ENCODE results near the gene PRKCE. TPM values are rescaled to one million over a fixed set of nuclear protein-coding genes. Genes with fewer than 3 reads are reported as not detected.
A peak's percentile ranks its signal among the peaks of the same experiment; 100 is the strongest.
"Not testable (repeated sequence)": the region's sequence is repeated elsewhere in the genome, so short reads cannot be mapped to it uniquely, and the experiment has no call there.

Gene PRKCE
- polyA plus RNA-seq, 3 donors = 1.3 to 7.7 (median 2.3) TPM

GRCh38 chr2:45889053-45889452 is 237.6 kb downstream of the PRKCE start:
- H3K9ac ChIP-seq (ENCODE audit: insufficient read depth, low read length, poor library complexity, severe bottlenecking) = no peak overlapping the region
- no peaks in the 10 kb centered on the region for H3K9me3 ChIP-seq (replicated peaks in 1 of 2; ENCODE audit: control insufficient read depth in 1 of 2, insufficient read depth in 1 of 2, low read length in 2 of 2)
- peaks cover 99 to 100% of the 10 kb centered on the region in 2 donors for H3K4me1 ChIP-seq (ENCODE audit: control insufficient read depth in 1 of 2, insufficient read depth in 2 of 2, low read length in 2 of 2)
- no peaks in the 10 kb centered on the region for H4K20me1 ChIP-seq (ENCODE audit: insufficient read depth, low read length)
- peaks cover 24% of the 10 kb centered on the region for H3K79me2 ChIP-seq (ENCODE audit: insufficient read depth, low read length)
- Mint-ChIP-seq H3K27me3 (ENCODE audit: low read depth in 3 of 3) (no peaks in the 10 kb centered on the region), H3K36me3 (peaks cover 0 to 2% of the 10 kb centered on the region in 2 donors), H3K9me3 (peaks cover 0 to 2% (median 0%) of the 10 kb centered on the region in 7 donors), H3K4me1 (peaks cover 94% of the 10 kb centered on the region), H3K4me3 (peak overlapping the region; percentile 55 to 59), H3K27ac (peak overlapping the region; percentile 90 to 99 (median 94))
- H3K27me3 ChIP-seq (ENCODE audit: control insufficient read depth in 2 of 2, insufficient read depth in 2 of 2, low read length in 2 of 2) = no peaks in the 10 kb centered on the region
- peak in 2 of 3 donors; percentile 38 to 40 for DNase-seq
- H3K4me3 ChIP-seq (replicated peaks in 1 of 3; ENCODE audit: low read depth in 2 of 3, low read length in 3 of 3) = peak overlapping the region in 1 of 3 experiments; percentile 67
- WGBS (ENCODE audit: insufficient coverage) = 8% methylated on average over 3 of the region's 8 CpGs
- peak overlapping the region; percentile 81 to 96 for H3K27ac ChIP-seq (ENCODE audit: low read depth in 1 of 2, low read length in 2 of 2)
- H2AFZ ChIP-seq (ENCODE audit: insufficient read depth, low read depth, low read length, poor library complexity, severe bottlenecking) = peak overlapping the region; percentile 12
- H3K36me3 ChIP-seq (replicated peaks in 1 of 2; ENCODE audit: control insufficient read depth in 1 of 2, insufficient read depth in 2 of 2, low read length in 2 of 2) = no peaks in the 10 kb centered on the region
- H3K4me2 ChIP-seq (replicated peaks; ENCODE audit: extremely low read depth, low read length, poor library complexity, severe bottlenecking) = peak overlapping the region; percentile 73
- no peak for TF ChIP-seq CTCF (IDR thresholded peaks at IDR 0.05)
- intact Hi-C loops (cut with micrococcal nuclease) = loop anchor here in 1 of 2 donors (5.0 kb wide), 1 partner anchor 48 kb away; no protein-coding TSS in a partner anchor

GRCh38 chr2:45889620-45890370 is 238.3 kb downstream of the PRKCE start:
- DNase-seq = peak; percentile 71 to 91 (median 79)
- Histone ChIP-seq H3K9ac (ENCODE audit: insufficient read depth, low read length, poor library complexity, severe bottlenecking) (peak overlapping the region; percentile 60), H3K79me2 (ENCODE audit: insufficient read depth, low read length) (peaks cover 24% of the 10 kb centered on the region), H3K36me3 (replicated peaks in 1 of 2; ENCODE audit: control insufficient read depth in 1 of 2, insufficient read depth in 2 of 2, low read length in 2 of 2) (no peaks in the 10 kb centered on the region), H3K4me3 (replicated peaks in 1 of 3; ENCODE audit: low read depth in 2 of 3, low read length in 3 of 3) (peak overlapping the region in 2 of 3 experiments; percentile 20 to 67), H3K9me3 (replicated peaks in 1 of 2; ENCODE audit: control insufficient read depth in 1 of 2, insufficient read depth in 1 of 2, low read length in 2 of 2) (no peaks in the 10 kb centered on the region), H3K4me1 (ENCODE audit: control insufficient read depth in 1 of 2, insufficient read depth in 2 of 2, low read length in 2 of 2) (peaks cover 97 to 100% of the 10 kb centered on the region in 2 donors), H3K27me3 (ENCODE audit: control insufficient read depth in 2 of 2, insufficient read depth in 2 of 2, low read length in 2 of 2) (no peaks in the 10 kb centered on the region), H3K4me2 (replicated peaks; ENCODE audit: extremely low read depth, low read length, poor library complexity, severe bottlenecking) (peak overlapping the region; percentile 73), H3K27ac (ENCODE audit: low read depth in 1 of 2, low read length in 2 of 2) (peak overlapping the region; percentile 85 to 96), H2AFZ (ENCODE audit: insufficient read depth, low read depth, low read length, poor library complexity, severe bottlenecking) (no peak overlapping the region), H4K20me1 (ENCODE audit: insufficient read depth, low read length) (no peaks in the 10 kb centered on the region)
- peaks cover 0 to 2% of the 10 kb centered on the region in 2 donors for H3K36me3 Mint-ChIP-seq
- peak overlapping the region; percentile 60 to 78 for H3K4me3 Mint-ChIP-seq
- H3K9me3 Mint-ChIP-seq = peaks cover 0 to 2% (median 0%) of the 10 kb centered on the region in 7 donors
- TF ChIP-seq CTCF (IDR thresholded peaks at IDR 0.05) = no peak
- peak overlapping the region; percentile 91 to 99 (median 98) for H3K27ac Mint-ChIP-seq
- H3K27me3 Mint-ChIP-seq (ENCODE audit: low read depth in 3 of 3) = no peaks in the 10 kb centered on the region
- intact Hi-C loops (cut with micrococcal nuclease) = loop anchor here in 1 of 2 donors (5.0 to 10.0 kb wide), 3 partner anchors 48 to 237 kb away; partner anchors contain the start of gene PRKCE
- peaks cover 93% of the 10 kb centered on the region for H3K4me1 Mint-ChIP-seq
- 28% methylated on average over 4 of the region's 7 CpGs for WGBS (ENCODE audit: insufficient coverage)

- not testable (repeated sequence) for DNase-seq; H4K20me1 ChIP-seq (ENCODE audit: insufficient read depth, low read length); H3K36me3 Mint-ChIP-seq; H3K9me3 ChIP-seq (replicated peaks in 1 of 2; ENCODE audit: control insufficient read depth in 1 of 2, insufficient read depth in 1 of 2, low read length in 2 of 2); H3K36me3 ChIP-seq (replicated peaks in 1 of 2; ENCODE audit: control insufficient read depth in 1 of 2, insufficient read depth in 2 of 2, low read length in 2 of 2); H2AFZ ChIP-seq (ENCODE audit: insufficient read depth, low read depth, low read length, poor library complexity, severe bottlenecking); H3K27me3 ChIP-seq (ENCODE audit: control insufficient read depth in 2 of 2, insufficient read depth in 2 of 2, low read length in 2 of 2); H3K9me3 Mint-ChIP-seq; H3K27me3 Mint-ChIP-seq (ENCODE audit: low read depth in 3 of 3)
- WGBS (ENCODE audit: insufficient coverage) = 0% methylated on average over 1 of the region's 6 CpGs
- peak overlapping the region; percentile 60 for H3K9ac ChIP-seq (ENCODE audit: insufficient read depth, low read length, poor library complexity, severe bottlenecking)
- H3K79me2 ChIP-seq (ENCODE audit: insufficient read depth, low read length) = peaks cover 24% of the 10 kb centered on the region
- peak overlapping the region; percentile 73 for H3K4me2 ChIP-seq (replicated peaks; ENCODE audit: extremely low read depth, low read length, poor library complexity, severe bottlenecking)
- H3K4me3 Mint-ChIP-seq = peak overlapping the region; percentile 60 to 78
- H3K4me1 ChIP-seq (ENCODE audit: control insufficient read depth in 1 of 2, insufficient read depth in 2 of 2, low read length in 2 of 2) = peaks cover 92 to 95% of the 10 kb centered on the region in 2 donors
- H3K4me3 ChIP-seq (replicated peaks in 1 of 3; ENCODE audit: low read depth in 2 of 3, low read length in 3 of 3) = peak overlapping the region in 1 of 3 experiments; percentile 67
- peak overlapping the region; percentile 85 to 96 for H3K27ac ChIP-seq (ENCODE audit: low read depth in 1 of 2, low read length in 2 of 2)
- peak overlapping the region; percentile 91 to 99 (median 98) for H3K27ac Mint-ChIP-seq
- intact Hi-C loops (cut with micrococcal nuclease) = loop anchor here in 1 of 2 donors (5.0 to 10.0 kb wide), 2 partner anchors 116 to 238 kb away; partner anchors contain the start of gene PRKCE
- peaks cover 93% of the 10 kb centered on the region for H3K4me1 Mint-ChIP-seq
Measured at GRCh38 chr2:45890371-45890646, 238.8 kb downstream of the PRKCE start.
